Neural progenitor cell (in vitro differentiated cells): ENCODE measurements around the gene SOBP.

ENCODE experiments used
- EZH2 ChIP-seq: fragments of 200-600 bp; sonication (generic); IDR thresholded peaks from 2 replicates; pipeline ENCODE4 v1.6.1; 2017; ENCODE audit warnings: antibody characterized with exemption, mild to moderate bottlenecking, moderate library complexity
- TF ChIP-seq, protein P1 (sequence below): fragments of 200-600 bp; sonication (generic); IDR thresholded peaks from 2 replicates; pipeline ENCODE4 v1.5.1; 2017; ENCODE audit warnings: antibody characterized with exemption, mild to moderate bottlenecking

DNA sequence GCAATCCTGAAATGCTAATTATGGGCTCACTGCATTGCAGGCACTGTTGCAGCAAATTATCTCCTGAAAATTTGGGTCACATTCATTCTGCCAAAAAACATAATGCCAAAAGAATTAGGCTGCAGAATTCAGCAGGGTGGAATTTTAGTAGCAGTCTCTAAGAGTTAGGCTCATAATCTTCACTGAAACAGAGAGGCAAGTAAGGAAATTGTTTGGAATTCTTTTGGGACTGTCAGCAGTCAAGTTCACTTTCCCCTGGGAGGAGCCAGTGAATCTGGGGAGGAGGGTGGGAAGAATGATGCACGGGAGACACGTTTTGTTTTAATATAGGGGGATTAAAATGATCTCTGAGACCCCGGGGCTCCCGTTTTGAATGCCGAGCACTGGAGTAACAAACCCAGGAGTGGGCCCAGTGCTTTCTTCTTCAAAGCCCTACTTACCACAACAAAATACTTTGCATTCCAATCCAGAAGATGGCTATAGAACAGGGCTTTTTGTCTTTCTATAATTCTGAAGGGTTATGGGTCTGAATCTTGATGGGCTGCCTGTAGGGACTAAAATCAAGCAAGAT lies 44.7 kb downstream of the SOBP start:
- TF ChIP-seq, protein P1, sequence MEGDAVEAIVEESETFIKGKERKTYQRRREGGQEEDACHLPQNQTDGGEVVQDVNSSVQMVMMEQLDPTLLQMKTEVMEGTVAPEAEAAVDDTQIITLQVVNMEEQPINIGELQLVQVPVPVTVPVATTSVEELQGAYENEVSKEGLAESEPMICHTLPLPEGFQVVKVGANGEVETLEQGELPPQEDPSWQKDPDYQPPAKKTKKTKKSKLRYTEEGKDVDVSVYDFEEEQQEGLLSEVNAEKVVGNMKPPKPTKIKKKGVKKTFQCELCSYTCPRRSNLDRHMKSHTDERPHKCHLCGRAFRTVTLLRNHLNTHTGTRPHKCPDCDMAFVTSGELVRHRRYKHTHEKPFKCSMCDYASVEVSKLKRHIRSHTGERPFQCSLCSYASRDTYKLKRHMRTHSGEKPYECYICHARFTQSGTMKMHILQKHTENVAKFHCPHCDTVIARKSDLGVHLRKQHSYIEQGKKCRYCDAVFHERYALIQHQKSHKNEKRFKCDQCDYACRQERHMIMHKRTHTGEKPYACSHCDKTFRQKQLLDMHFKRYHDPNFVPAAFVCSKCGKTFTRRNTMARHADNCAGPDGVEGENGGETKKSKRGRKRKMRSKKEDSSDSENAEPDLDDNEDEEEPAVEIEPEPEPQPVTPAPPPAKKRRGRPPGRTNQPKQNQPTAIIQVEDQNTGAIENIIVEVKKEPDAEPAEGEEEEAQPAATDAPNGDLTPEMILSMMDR, result no peak
- TF ChIP-seq EZH2, result no peak
